HG02642 (cell line): ENCODE data around the gene IL17RB.
A peak's percentile ranks its signal among the peaks of the same experiment; 100 is the strongest.

ENCODE experiments used
- ATAC-seq: cut with Tn5 transposase; IDR thresholded peaks from one replicate; pipeline ENCODE4 v1.9.1; 2021; ENCODE audit warnings: mild to moderate bottlenecking; ENCODE audit not compliant: unreplicated experiment, poor library complexity

The IL17RB gene

GRCh38 chr3:53856964-53857363, 10.6 kb downstream of the IL17RB start:
- ATAC-seq = no peak

- no peak for ATAC-seq
Measured at GRCh38 chr3:53858096-53858741, 11.9 kb downstream of the IL17RB start.

DNA sequence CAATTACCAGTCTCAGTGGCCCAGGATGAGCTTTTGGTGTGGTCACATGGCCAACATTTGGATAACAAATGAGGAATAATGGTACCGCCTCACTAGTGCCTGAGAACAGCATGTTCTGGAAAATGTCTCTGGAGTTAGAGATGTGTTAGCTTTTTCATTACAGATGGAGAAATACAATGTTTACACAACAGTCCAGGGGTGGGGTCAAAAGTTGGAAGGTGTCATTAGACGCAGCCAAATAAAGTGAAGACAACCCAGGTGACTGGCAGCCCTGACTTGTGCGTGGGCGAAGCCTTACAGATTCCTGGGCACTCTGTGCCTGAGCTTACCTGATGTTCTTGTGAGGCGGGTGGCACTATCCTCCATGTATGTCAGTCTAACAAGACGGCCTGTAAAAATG, 12.8 kb downstream of the IL17RB start:
- ATAC-seq = no peak

- ATAC-seq = no peak
Measured at GRCh38 chr3:53860196-53860595, 13.8 kb downstream of the IL17RB start.

DNA sequence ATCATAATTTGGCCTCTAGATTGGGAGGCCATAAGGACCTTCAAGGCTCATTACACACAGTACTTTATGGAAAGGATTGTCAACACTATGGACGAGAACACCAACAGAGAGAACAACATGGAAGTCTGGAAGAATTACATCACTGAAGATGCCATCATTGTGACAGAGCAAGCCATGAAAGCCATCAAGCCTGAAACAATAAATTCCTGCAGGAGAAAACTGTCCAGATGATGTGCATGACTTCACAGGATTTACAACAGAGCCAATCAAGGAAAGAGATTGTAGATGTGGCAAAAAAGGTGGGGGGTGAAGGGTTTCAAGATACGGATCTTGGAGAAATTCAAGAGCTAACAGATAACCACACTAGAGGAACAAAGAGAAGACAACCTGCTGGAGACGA, 15.9 kb downstream of the IL17RB start:
- no peak for ATAC-seq

DNA sequence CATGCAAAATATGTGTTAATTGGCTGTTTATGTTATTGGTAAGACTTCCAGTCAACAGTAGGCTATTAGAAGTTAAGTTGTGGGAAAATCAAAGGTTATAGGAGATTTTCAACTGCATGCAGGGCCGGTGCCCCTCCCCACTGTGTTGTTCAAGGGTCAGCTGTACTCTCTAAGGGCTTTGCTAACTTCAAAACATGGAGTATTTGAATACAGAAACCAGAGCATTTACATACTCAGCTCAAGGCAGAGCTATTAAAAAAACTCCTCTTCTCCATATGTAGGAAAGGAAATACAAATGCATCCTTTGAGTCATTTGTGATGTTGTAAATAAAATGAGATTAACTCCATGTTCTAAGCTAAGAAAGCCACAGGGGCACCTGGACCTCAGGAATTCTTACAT, 16.8 kb downstream of the IL17RB start:
- peak; percentile 55 for ATAC-seq

GRCh38 chr3:53865732-53866499, 19.5 kb downstream of the IL17RB start:
- ATAC-seq = peak; percentile 51

DNA sequence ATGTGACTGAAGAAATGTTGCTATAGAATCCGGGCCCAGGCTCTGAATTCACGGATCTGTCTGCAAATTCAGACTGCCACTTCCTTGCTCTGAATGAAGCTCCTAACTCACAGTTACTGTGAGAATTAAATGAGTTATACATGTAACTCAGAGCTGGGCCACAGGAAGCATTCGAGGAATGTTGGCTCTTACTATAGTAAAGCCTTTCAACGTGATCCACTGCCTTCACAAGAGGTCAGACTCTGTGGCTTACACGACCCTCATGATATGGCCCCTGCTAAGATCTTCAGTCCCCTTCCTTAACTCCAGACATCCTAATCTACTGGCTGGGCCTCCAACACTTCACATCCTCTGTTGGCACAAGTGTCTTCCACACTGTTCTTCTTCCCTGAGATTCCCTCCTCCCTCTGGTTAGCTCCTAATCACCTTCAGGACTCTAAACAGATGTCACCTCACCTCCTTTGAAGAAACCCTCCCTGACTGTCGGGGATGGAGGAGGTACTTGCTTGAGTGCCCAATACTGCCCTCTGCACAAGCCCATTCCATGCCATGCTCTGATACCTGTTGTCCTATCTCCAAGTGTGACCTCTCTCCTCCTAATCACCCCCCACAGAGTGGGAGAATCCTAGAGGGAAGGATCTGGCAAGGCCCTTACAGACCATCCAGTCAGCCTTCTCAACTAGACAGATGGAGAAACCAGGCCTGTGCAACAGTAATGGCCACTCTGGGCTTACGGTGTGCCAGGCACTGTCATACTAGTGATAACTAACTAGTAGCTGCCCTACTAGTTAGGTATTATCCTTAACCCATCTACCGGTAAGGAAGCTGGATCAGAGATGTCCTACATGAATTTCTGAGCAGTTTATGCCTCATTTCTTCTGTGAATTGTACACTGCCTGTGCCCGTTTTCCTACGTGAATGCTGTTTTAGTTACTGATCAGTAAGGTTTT, 34.3 kb downstream of the IL17RB start:
- no peak for ATAC-seq

GRCh38 chr3:53881691-53882593, 35.6 kb downstream of the IL17RB start, which contains the start of gene ACTR8:
ACTR8 (minus strand) TSS chr3:53882152; CDS start chr3:53882101, 51 bp downstream.
- peak; percentile 90 for ATAC-seq

DNA sequence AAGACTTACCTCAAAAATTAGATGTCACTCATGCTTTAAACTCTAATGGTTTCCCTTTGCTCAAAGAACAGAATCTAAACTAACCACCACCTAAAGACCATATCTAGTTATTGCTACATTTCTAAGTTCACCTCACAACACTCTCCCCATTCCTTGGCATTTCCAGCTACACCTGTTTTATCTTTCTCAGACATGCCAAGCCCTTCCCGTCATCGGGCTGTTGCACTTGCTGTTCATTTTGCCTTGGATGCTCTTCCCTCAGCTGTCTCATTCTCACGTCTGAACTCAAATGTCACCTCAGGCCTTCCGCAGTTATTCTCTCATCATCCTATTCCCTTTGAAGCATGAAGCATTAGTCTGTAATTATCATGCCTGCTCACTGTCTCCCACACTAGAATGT, 36.6 kb downstream of the IL17RB start:
- ATAC-seq = no peak

DNA sequence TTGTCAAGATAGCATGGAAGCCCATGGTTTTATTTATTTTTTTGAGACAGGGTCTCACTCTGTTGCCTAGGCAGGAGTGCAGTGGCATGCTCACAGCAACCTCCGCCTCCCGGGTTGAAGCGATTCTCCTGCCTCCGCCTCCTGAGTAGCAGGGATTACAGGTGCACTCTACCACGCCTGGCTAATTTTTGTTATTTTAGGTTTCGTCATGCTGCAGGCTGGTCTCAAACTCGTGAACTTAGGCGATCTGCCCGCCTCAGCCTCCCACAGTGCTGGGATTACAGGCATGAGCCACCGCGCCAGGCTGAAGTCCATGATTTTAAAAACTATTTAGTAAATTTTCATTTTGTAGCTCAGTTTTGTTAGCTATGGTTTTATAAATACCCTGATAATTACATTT, 38.3 kb downstream of the IL17RB start:
- no peak for ATAC-seq

DNA sequence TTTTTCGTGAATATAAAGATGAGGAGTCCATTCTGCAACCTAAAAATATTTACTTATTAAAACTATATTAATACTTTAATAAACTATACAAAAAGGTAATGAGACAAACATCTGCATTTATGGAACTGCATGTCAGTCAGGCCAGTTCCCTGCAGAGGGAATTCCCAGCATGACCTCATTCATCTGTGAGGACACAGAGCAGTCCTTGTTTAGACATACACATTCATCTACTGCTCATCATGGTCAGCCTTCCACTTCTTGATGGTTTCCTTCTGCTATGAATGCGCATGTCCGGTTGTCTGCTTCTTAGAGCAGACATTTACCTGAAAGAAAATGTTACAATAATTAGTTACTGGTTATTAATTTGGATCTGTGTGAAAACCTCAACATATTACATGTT, 38.9 kb downstream of the IL17RB start:
- no peak for ATAC-seq

GRCh38 chr3:53887446-53887845, 41.1 kb downstream of the IL17RB start:
- no peak for ATAC-seq

- no peak for ATAC-seq
Measured at GRCh38 chr3:53888232-53888631, 41.9 kb downstream of the IL17RB start.

DNA sequence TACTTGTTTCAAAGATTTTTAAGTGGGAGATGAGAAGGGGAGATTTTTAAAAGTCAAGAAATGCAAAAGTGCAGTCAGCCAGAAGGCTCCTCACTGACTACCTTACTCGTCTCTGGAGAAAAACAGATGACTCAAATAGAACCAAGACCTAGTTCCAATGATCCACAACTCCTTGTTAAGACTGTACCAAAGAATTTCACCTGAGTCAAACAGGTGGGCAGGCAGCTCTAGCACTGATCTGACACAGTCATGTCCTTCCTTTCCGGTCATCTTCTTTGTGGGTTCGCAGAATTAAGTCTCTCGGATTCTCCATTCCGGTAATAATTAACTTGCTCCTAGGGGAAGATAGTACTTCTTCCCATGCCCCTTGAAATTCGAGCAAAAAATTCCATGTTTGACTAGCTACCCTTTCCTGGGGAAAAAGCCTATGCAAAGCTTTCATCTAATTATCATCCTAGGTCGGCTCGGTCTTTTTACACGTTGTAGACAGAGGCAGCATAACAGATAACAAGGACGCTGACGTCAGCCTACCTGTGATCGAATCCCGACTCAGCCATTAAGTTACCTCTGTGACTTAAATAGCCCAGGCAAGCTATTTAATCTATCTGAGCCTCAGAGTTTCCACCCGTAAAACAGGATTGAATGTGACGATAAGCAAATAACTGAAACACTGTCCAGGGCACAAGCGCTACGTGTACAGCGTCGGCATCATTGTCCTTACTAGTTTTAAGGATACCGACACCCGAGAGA, 44.5 kb downstream of the IL17RB start:
- ATAC-seq = no peak

DNA sequence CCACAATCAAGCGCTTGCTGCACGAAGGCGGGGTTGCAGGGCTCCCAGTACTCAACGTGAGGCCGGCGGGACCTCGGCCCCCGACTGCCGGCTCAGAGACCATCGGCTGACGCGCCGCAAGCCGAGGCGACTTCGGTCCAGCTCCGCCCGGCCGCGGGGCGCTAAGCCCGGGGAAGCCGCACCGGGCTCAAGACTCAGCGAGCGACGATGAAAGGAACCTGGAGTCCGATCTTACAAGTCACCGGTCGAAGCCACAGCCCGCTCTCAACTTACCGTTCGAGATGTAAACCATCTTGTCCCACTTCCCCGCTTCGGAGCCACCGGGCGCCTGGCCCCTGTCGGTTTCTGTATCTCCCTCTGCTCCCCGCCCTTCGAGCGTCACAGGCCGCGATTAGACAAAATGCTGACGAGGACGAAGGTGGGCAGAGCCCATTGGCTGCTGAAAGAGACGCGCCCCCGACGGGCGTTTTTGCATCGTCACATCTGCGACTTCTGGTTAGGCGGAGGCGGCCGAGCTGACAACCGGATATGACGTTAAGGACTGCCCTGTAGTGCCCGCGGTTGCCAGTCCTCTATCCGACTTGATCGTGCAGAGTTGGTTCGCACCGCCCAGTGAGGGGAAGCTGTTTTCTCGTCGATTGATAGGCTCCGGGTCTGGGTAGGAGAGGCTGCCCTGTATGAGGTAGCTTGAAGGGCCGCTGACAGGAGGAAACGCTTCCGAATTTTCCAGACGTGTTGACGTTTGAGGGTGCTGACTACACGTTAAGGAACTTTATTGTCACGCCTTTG, 45.3 kb downstream of the IL17RB start, which contains the start of gene SELENOK:
Gene SELENOK (minus strand): TSS at position 363 of the 789 bp plus-strand sequence.
- peak; percentile 97 for ATAC-seq

GRCh38 chr3:53892286-53892637, 45.9 kb downstream of the IL17RB start:
- no peak for ATAC-seq

- no peak for ATAC-seq
Measured at GRCh38 chr3:53899750-53900149, 53.4 kb downstream of the IL17RB start.
